ENCODE results near the gene OR2V1.

DNA sequence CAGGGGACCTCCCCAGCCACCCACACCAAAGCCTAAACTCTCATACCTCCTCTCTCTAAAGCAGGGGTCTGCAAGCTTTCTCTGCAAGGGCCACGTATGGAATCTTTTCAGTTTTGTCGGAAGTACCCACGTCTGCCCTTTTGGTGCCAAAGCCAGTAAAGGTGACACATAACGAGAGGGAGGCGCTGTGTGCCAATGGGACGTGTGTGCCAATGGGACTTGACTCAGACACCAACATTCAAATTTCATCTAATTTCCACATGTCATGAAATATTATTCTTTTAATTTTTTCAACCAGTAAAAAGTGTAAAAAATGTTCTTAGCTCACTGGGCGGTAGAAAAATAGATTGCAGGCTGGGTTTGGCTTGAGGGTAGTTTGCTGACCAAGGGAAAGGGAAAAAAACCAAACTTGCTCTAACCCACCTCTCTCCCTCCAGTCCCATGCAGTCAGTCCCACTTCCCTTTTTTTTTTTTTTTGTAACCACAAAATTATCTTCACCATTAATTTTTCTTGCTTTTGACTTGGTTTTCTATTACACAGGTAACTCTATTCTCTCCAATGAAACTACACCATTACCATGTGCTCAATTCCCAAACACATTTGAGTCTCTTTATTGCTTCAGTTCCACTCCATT lies 25.5 kb downstream of the OR2V1 start:
- TF ChIP-seq, protein P1, sequence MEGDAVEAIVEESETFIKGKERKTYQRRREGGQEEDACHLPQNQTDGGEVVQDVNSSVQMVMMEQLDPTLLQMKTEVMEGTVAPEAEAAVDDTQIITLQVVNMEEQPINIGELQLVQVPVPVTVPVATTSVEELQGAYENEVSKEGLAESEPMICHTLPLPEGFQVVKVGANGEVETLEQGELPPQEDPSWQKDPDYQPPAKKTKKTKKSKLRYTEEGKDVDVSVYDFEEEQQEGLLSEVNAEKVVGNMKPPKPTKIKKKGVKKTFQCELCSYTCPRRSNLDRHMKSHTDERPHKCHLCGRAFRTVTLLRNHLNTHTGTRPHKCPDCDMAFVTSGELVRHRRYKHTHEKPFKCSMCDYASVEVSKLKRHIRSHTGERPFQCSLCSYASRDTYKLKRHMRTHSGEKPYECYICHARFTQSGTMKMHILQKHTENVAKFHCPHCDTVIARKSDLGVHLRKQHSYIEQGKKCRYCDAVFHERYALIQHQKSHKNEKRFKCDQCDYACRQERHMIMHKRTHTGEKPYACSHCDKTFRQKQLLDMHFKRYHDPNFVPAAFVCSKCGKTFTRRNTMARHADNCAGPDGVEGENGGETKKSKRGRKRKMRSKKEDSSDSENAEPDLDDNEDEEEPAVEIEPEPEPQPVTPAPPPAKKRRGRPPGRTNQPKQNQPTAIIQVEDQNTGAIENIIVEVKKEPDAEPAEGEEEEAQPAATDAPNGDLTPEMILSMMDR (IDR thresholded peaks at IDR 0.05; ENCODE audit: low read length): no peak
- TF ChIP-seq EZH2 (optimal IDR thresholded peaks at IDR 0.05; ENCODE audit: low read depth, low read length): no peak
- TF ChIP-seq EZH2phosphoT487 (IDR thresholded peaks at IDR 0.05; ENCODE audit: low read length): no peak

Measured in MM.1S (cell line).